ENCODE measurements around the gene CYFIP1. TPM values are rescaled to one million over a fixed set of nuclear protein-coding genes. Genes with fewer than 3 reads are reported as not detected.

Gene CYFIP1
- total RNA-seq, 2 experiments from 2014 or later = 8.8 to 9.3 TPM

DNA sequence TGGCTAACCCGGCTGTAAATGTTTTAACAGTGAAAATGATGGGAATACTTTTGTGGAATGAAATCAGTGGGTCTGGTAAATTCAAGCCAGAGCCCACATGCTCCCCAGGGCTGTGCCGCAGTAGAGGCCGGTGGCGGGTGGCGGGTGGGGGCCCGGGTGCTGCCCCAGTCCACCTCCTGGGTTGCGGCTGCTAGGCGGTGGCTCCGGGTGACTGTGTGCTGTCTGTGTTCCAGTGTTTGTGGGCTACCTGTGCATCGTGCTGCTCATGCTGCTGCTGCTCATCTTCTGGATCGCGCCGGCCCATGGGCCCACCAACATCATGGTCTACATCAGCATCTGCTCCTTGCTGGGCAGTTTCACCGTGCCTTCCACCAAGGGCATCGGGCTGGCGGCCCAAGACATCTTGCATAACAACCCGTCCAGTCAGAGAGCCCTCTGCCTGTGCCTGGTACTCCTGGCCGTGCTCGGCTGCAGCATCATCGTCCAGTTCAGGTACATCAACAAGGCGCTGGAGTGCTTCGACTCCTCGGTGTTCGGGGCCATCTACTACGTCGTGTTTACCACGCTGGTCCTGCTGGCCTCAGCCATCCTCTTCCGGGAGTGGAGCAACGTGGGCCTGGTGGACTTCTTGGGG is 156.6 kb downstream of the CYFIP1 start:
- no peak overlapping the region for H3K27ac Mint-ChIP-seq
- H3K36me3 Mint-ChIP-seq (ENCODE audit: low read depth) = peaks cover 34% of the 10 kb centered on the region
- no peak overlapping the region for H3K4me3 Mint-ChIP-seq
- H3K4me1 Mint-ChIP-seq (ENCODE audit: low read depth) = no peaks in the 10 kb centered on the region
- no peaks in the 10 kb centered on the region for H3K9me3 Mint-ChIP-seq (ENCODE audit: insufficient read depth)
- ChIA-PET CTCF (no interaction called here), POLR2A (no interaction called here)
- ATAC-seq = no peak
- H3K27me3 Mint-ChIP-seq (ENCODE audit: low read depth) = no peaks in the 10 kb centered on the region
- no peak for DNase-seq

DNA sequence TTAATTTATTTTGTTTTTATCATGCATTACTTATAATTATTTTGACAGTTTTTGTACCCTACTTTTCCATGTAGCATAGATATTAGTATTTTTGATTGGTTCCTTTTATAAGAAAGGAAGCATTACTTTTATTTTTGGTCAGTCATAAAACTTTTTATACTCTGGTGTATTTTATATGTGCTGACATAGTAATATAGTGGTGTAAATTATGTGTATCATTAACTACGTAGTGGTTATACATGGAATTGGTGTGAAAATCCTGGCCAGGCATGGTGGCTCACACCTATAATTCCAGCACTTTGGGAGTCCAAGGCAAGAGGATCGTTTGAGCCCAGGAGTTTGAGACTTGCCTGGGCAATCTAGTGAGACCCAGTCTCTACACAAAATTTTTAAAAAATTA is 160.5 kb downstream of the CYFIP1 start:
- Mint-ChIP-seq H3K4me1 (ENCODE audit: low read depth) (peaks cover 3% of the 10 kb centered on the region), H3K9me3 (ENCODE audit: insufficient read depth) (no peaks in the 10 kb centered on the region), H3K36me3 (ENCODE audit: low read depth) (peaks cover 28% of the 10 kb centered on the region), H3K4me3 (no peak overlapping the region), H3K27ac (no peak overlapping the region), H3K27me3 (ENCODE audit: low read depth) (no peaks in the 10 kb centered on the region)
- DNase-seq (no peak), ATAC-seq (no peak)
- POLR2A ChIA-PET = no interaction called here
- CTCF ChIA-PET = no interaction called here

Other genes starting within 250 kb of the CYFIP1 start
- gene NIPA1, start 193.7 kb downstream of the CYFIP1 start, total RNA-seq = 10 to 100 TPM; 16.8 to 19.4 TPM
- gene NIPA2, start 141.7 kb downstream of the CYFIP1 start, total RNA-seq = 10 to 100 TPM; 53.7 to 59.5 TPM
- gene TUBGCP5, start 59.2 kb upstream of the CYFIP1 start, total RNA-seq = 10 to 100 TPM; 25.3 to 27.3 TPM
- not detected for gene GOLGA6L1, start 156.5 kb upstream of the CYFIP1 start, total RNA-seq